SK-N-SH (cell line): ENCODE results near the gene TANC2. TPM values are rescaled to one million over a fixed set of nuclear protein-coding genes. Genes with fewer than 3 reads are reported as not detected.
"Not testable (repeated sequence)": the region's sequence is repeated elsewhere in the genome, so short reads cannot be mapped to it uniquely, and the experiment has no call there.

ENCODE experiments used
- CTCF ChIA-PET: fragments of 300-600, 350-600 bp; formaldehyde crosslinking; extraction: SDS; loops from one replicate; lab custom pipeline; 2021; lab: Yijun Ruan, JAX
- POLR2A ChIA-PET: fragments of 350-600 bp; sonication (Branson Sonifier 250); formaldehyde crosslinking; extraction: SDS; loops from one replicate; lab custom pipeline; 2020; ENCODE audit warnings: antibody characterized with exemption, inconsistent platforms; lab: Yijun Ruan, JAX
- DNase-seq: peaks from one replicate; pipeline ENCODE4 v3.0.0; 2012
- H2AFZ ChIP-seq: fragments of 200-600 bp; sonication (generic); 2 replicates; pipeline ENCODE4 v1.8.1; 2016; ENCODE audit warnings: antibody characterized with exemption, mild to moderate bottlenecking, low read depth
- H3F3A ChIP-seq: fragments of 200-600 bp; sonication (generic); replicated peaks from 2 replicates; pipeline ENCODE3; 2016; ENCODE audit warnings: antibody characterized with exemption, mild to moderate bottlenecking; ENCODE audit not compliant: insufficient read depth
- H3K27ac ChIP-seq, 2 experiments: fragments of 200-500 bp in 1 of 2; fragments of 200-600 bp in 1 of 2; sonication (Bioruptor generic) in 1 of 2; sonication (generic), shearing (Covaris generic) in 1 of 2; 2 replicates each; pipeline versions ENCODE4 v1.5.1 to v1.6.1; 2014 to 2016; ENCODE audit warnings: low read depth in 2 of 2, inconsistent platforms in 1 of 2, low read length in 1 of 2, mild to moderate bottlenecking in 1 of 2, mixed read lengths in 1 of 2
- H3K27me3 ChIP-seq: fragments of 200-600 bp; sonication (generic), shearing (Covaris generic); 2 replicates; pipeline ENCODE4 v1.6.1; 2016; ENCODE audit warnings: mixed run types; ENCODE audit not compliant: insufficient read depth
- H3K36me3 ChIP-seq, 2 experiments: fragments of 200-500 bp in 1 of 2; fragments of 200-600 bp in 1 of 2; sonication (Bioruptor generic) in 1 of 2; sonication (generic) in 1 of 2; replicated peaks in 1 of 2; 2 replicates each; pipeline versions ENCODE3 to v1.5.1; 2014 to 2016; ENCODE audit warnings: low read length in 1 of 2, mild to moderate bottlenecking in 1 of 2; ENCODE audit not compliant: insufficient read depth in 2 of 2, control insufficient read depth in 1 of 2
- H3K4me1 ChIP-seq, 2 experiments: fragments of 200-500 bp in 1 of 2; fragments of 200-600 bp in 1 of 2; sonication (Bioruptor generic) in 1 of 2; sonication (generic), shearing (Covaris generic) in 1 of 2; 2 replicates each; pipeline versions ENCODE4 v1.5.1 to v1.6.1; 2014 to 2016; ENCODE audit warnings: low read depth in 1 of 2, low read length in 1 of 2, mixed run types in 1 of 2; ENCODE audit not compliant: insufficient read depth in 2 of 2, control insufficient read depth in 1 of 2
- H3K4me2 ChIP-seq: fragments of 200-600 bp; sonication (generic), shearing (Covaris generic); 2 replicates; pipeline ENCODE4 v1.6.1; 2017; ENCODE audit warnings: mixed run types
- H3K4me3 ChIP-seq, 2 experiments: fragments of 200-500 bp in 1 of 2; fragments of 200-600 bp in 1 of 2; sonication (Bioruptor generic) in 1 of 2; sonication (generic), shearing (Covaris generic) in 1 of 2; 2 replicates each; pipeline versions ENCODE4 v1.5.1 to v1.8.1; 2014 to 2016; ENCODE audit warnings: low read depth in 2 of 2, inconsistent platforms in 1 of 2, low read length in 1 of 2, mild to moderate bottlenecking in 1 of 2, mixed read lengths in 1 of 2, moderate library complexity in 1 of 2
- H3K79me2 ChIP-seq: fragments of 200-600 bp; sonication (generic); 2 replicates; pipeline ENCODE4 v1.8.1; 2017; ENCODE audit warnings: mild to moderate bottlenecking; ENCODE audit not compliant: insufficient read depth
- H3K9ac ChIP-seq: fragments of 200-600 bp; sonication (generic); 2 replicates; pipeline ENCODE4 v1.6.1; 2017; ENCODE audit warnings: mixed run types
- H3K9me2 ChIP-seq: fragments of 200-600 bp; sonication (generic); 2 replicates; pipeline ENCODE4 v1.6.1; 2017; ENCODE audit warnings: mixed run types
- H3K9me3 ChIP-seq: fragments of 200-600 bp; sonication (generic); 2 replicates; pipeline ENCODE4 v1.6.1; 2017; ENCODE audit warnings: mixed run types, mild to moderate bottlenecking, moderate library complexity
- H4K20me1 ChIP-seq: fragments of 200-600 bp; sonication (generic); 2 replicates; pipeline ENCODE4 v1.6.1; 2017; ENCODE audit warnings: mild to moderate bottlenecking, mixed run types; ENCODE audit not compliant: insufficient read depth
- EZH2phosphoT487 ChIP-seq: fragments of 200-600 bp; sonication (generic); IDR thresholded peaks from 2 replicates; pipeline ENCODE4 v1.6.1; 2017; ENCODE audit warnings: low read depth, mixed run types, mild to moderate bottlenecking, antibody characterized with exemption, moderate library complexity, borderline replicate concordance
- FOSL2 ChIP-seq: IDR thresholded peaks from 2 replicates; pipeline ENCODE4 v1.4.0; 2012; ENCODE audit warnings: low read depth, mild to moderate bottlenecking, moderate library complexity, borderline replicate concordance
- FOXM1 ChIP-seq: IDR thresholded peaks from 2 replicates; pipeline ENCODE4 v1.4.0; 2012; ENCODE audit warnings: low read depth, mild to moderate bottlenecking
- GATA2 ChIP-seq: sonication (generic); formaldehyde crosslinking; IDR thresholded peaks from 2 replicates; pipeline ENCODE4 v1.5.0; 2020; ENCODE audit warnings: mild to moderate bottlenecking, missing genetic modification reagents
- JUND ChIP-seq: IDR thresholded peaks from 2 replicates; pipeline ENCODE4 v1.4.0; 2012
- MXI1 ChIP-seq: IDR thresholded peaks from 2 replicates; pipeline ENCODE4 v1.6.1; 2012; ENCODE audit warnings: mild to moderate bottlenecking, low read depth, low read length, improper control_type of control experiment
- NFIC ChIP-seq: IDR thresholded peaks from 2 replicates; pipeline ENCODE4 v1.4.0; 2012; ENCODE audit warnings: borderline replicate concordance
- POLR2AphosphoS5 ChIP-seq: IDR thresholded peaks from 2 replicates; pipeline ENCODE4 v1.6.1; 2012; ENCODE audit warnings: low read depth, low read length
- RAD21 ChIP-seq: IDR thresholded peaks from 2 replicates; pipeline ENCODE4 v1.6.1; 2012; ENCODE audit warnings: mild to moderate bottlenecking, low read length
- RCOR1 ChIP-seq: fragments of 150-350 bp; IDR thresholded peaks from 2 replicates; pipeline ENCODE4 v1.6.1; 2017; ENCODE audit warnings: antibody characterized with exemption, low read length
- RFX5 ChIP-seq: IDR thresholded peaks from 2 replicates; pipeline ENCODE4 v1.6.1; 2012; ENCODE audit warnings: mild to moderate bottlenecking, improper control_type of control experiment, low read length
- SIN3A ChIP-seq: IDR thresholded peaks from 2 replicates; pipeline ENCODE4 v1.6.1; 2012; ENCODE audit warnings: low read depth, mild to moderate bottlenecking, low read length, moderate library complexity, borderline replicate concordance
- SMC3 ChIP-seq: IDR thresholded peaks from 2 replicates; pipeline ENCODE4 v1.6.1; 2012; ENCODE audit warnings: low read depth, low read length, improper control_type of control experiment
- TAF1 ChIP-seq: IDR thresholded peaks from 2 replicates; pipeline ENCODE4 v1.6.1; 2012; ENCODE audit warnings: low read depth, mild to moderate bottlenecking, low read length, moderate library complexity, borderline replicate concordance
- TCF12 ChIP-seq: IDR thresholded peaks from 2 replicates; pipeline ENCODE4 v1.4.0; 2012
- TEAD4 ChIP-seq: IDR thresholded peaks from 2 replicates; pipeline ENCODE4 v1.4.0; 2012; ENCODE audit warnings: mild to moderate bottlenecking, borderline replicate concordance; ENCODE audit not compliant: insufficient read depth
- WGBS: methylation state at CpG from one replicate; pipeline ENCODE4 v1.1.6; 2017; ENCODE audit warnings: low lambda C conversion rate; 5-methylcytosine and 5-hydroxymethylcytosine counted together
- polyA plus RNA-seq, 3 experiments: library from polyadenylated mRNA; depleted of rRNA; stranded (reverse); fragments of >200 nt; gene quantifications; 2 replicates each; pipeline ENCODE4 v1.2.3, GENCODE V29; 2012
- TF ChIP-seq, protein P1 (sequence below): fragments of 200-600 bp; sonication (generic); IDR thresholded peaks from 2 replicates; pipeline ENCODE4 v1.6.1; 2017; ENCODE audit warnings: antibody characterized with exemption, mild to moderate bottlenecking, moderate library complexity
- TF ChIP-seq, protein P2 (sequence below): IDR thresholded peaks from 2 replicates; pipeline ENCODE4 v1.4.0; 2012; ENCODE audit warnings: low read depth, borderline replicate concordance
- TF ChIP-seq, protein P3 (sequence below): IDR thresholded peaks from 2 replicates; pipeline ENCODE4; 2012

TANC2 gene
- polyA plus RNA-seq, 1 of the 3 experiments (the other 2 are of a cell fraction) = 23.0 TPM

DNA sequence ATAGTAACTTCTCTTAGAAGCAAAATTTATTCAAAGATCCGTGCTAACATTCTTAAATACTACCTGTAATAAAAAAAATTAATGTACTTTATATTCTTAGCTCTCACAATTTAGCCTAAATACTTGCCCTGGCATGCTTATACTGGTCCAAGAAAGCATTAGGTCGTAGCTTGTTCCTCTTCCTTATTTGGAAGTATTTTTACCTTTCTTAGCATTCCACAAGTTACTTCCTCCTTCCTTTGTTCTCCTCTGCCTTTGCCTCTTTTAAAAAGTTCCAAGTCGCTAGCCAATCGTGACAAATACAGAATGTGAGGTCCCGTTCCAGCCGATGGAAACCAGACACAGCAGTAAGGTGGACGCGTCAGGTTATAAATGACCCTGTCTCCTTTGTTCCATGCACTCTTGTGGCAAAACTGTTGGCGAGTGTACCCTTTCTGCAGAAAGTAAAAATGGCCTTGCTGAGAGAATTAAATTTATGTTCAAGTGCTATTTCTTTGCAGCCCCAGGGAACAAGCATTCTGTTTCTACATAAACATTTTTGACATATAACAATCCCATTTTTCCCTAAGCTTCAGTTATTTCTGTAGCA is 10.7 kb downstream of the TANC2 start:
- H3K9ac ChIP-seq, H3F3A ChIP-seq, H3K9me2 ChIP-seq, H3K4me2 ChIP-seq, H3K27ac ChIP-seq, POLR2A ChIA-PET, H3K4me1 ChIP-seq, H2AFZ ChIP-seq, H3K27me3 ChIP-seq, DNase-seq, H3K4me3 ChIP-seq: not testable (repeated sequence)
- CTCF ChIA-PET = interaction anchor here (1.4 to 2.5 kb wide), 2 partner anchors 9 to 273 kb away, joined by 3 to 7 read pairs; no protein-coding TSS in a partner anchor
- peaks cover 100% of the 10 kb centered on the region for H3K79me2 ChIP-seq
- peaks cover 22% of the 10 kb centered on the region for H3K9me3 ChIP-seq
- WGBS = 94% methylated on average over 9 of the region's 9 CpGs
- H4K20me1 ChIP-seq = peaks cover 85% of the 10 kb centered on the region
- peaks cover 3 to 31% of the 10 kb centered on the region in 2 experiments for H3K36me3 ChIP-seq

DNA sequence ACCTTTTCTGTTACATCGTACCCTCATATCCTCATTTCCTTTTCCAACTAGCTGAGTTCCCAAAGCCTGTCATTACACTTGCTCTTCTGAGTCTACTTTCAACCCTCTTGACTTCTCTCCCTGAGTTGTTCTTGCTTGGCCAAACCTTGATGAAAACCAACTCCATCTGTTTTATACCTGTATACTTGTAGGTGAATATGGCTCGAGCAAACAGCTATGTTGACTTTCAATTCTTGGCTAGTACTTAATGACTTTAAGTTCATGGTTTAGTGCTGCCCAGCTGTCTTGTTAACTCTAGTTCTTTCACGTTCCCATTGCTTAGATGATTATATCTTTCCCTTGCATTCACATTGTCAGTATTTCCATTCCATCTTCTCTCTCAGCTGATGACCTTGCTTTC is 14.8 kb downstream of the TANC2 start:
- ChIA-PET POLR2A (no interaction called here), CTCF (interaction anchor here (0.8 to 3.9 kb wide), 7 partner anchors 10 to 426 kb away, joined by 3 to 26 read pairs (median 3); no protein-coding TSS in a partner anchor)
- Histone ChIP-seq H3F3A (peaks cover 24% of the 10 kb centered on the region), H3K4me3 (no peak overlapping the region), H3K4me1 (no peaks in the 10 kb centered on the region), H3K9me3 (peaks cover 51% of the 10 kb centered on the region), H4K20me1 (peaks cover 89% of the 10 kb centered on the region), H3K4me2 (no peak overlapping the region), H3K9me2 (no peaks in the 10 kb centered on the region), H3K79me2 (peaks cover 100% of the 10 kb centered on the region), H3K27ac (no peak overlapping the region), H3K9ac (no peak overlapping the region), H2AFZ (no peak overlapping the region), H3K36me3 (peaks cover 3 to 45% of the 10 kb centered on the region in 2 experiments), H3K27me3 (no peaks in the 10 kb centered on the region)
- TF ChIP-seq, protein P1, sequence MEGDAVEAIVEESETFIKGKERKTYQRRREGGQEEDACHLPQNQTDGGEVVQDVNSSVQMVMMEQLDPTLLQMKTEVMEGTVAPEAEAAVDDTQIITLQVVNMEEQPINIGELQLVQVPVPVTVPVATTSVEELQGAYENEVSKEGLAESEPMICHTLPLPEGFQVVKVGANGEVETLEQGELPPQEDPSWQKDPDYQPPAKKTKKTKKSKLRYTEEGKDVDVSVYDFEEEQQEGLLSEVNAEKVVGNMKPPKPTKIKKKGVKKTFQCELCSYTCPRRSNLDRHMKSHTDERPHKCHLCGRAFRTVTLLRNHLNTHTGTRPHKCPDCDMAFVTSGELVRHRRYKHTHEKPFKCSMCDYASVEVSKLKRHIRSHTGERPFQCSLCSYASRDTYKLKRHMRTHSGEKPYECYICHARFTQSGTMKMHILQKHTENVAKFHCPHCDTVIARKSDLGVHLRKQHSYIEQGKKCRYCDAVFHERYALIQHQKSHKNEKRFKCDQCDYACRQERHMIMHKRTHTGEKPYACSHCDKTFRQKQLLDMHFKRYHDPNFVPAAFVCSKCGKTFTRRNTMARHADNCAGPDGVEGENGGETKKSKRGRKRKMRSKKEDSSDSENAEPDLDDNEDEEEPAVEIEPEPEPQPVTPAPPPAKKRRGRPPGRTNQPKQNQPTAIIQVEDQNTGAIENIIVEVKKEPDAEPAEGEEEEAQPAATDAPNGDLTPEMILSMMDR = no peak
- no peak for TF ChIP-seq TAF1
- no peak for TF ChIP-seq RCOR1
- no peak for TF ChIP-seq JUND
- TF ChIP-seq FOSL2 = no peak
- no peak for TF ChIP-seq POLR2AphosphoS5
- TF ChIP-seq, protein P2, sequence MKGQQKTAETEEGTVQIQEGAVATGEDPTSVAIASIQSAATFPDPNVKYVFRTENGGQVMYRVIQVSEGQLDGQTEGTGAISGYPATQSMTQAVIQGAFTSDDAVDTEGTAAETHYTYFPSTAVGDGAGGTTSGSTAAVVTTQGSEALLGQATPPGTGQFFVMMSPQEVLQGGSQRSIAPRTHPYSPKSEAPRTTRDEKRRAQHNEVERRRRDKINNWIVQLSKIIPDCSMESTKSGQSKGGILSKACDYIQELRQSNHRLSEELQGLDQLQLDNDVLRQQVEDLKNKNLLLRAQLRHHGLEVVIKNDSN = no peak
- no peak for TF ChIP-seq TEAD4
- TF ChIP-seq FOXM1 = no peak
- no peak for TF ChIP-seq RAD21
- TF ChIP-seq, protein P3, sequence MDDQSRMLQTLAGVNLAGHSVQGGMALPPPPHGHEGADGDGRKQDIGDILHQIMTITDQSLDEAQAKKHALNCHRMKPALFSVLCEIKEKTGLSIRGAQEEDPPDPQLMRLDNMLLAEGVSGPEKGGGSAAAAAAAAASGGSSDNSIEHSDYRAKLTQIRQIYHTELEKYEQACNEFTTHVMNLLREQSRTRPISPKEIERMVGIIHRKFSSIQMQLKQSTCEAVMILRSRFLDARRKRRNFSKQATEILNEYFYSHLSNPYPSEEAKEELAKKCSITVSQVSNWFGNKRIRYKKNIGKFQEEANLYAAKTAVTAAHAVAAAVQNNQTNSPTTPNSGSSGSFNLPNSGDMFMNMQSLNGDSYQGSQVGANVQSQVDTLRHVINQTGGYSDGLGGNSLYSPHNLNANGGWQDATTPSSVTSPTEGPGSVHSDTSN = no peak
- TF ChIP-seq TCF12 = no peak
- TF ChIP-seq SMC3 = no peak
- no peak for TF ChIP-seq RFX5
- TF ChIP-seq EZH2phosphoT487 = no peak
- TF ChIP-seq MXI1 = no peak
- TF ChIP-seq GATA2 (CRISPR knock-in tag) = no peak
- no peak for TF ChIP-seq SIN3A
- no peak for TF ChIP-seq NFIC
- DNase-seq = no peak
- WGBS = 95% methylated on average over 3 of the region's 3 CpGs
